GM11168 (cell line): ENCODE data around the gene PPP1R3E.

Experiments used
- in situ Hi-C: fragments of 300-500 bp; cut with MboI; formaldehyde crosslinking; loops from one replicate; pipeline ENCODE4 v1.12.0; 2022; ENCODE audit warnings: low sequenced_read_pairs; ENCODE audit not compliant: unreplicated experiment

The PPP1R3E gene

GRCh38 chr14:23323838-23324454, 21.3 kb upstream of the PPP1R3E start:
- in situ Hi-C loops = no loop called here

- in situ Hi-C loops = no loop called here
These were observed 20.2 kb upstream of the PPP1R3E start for GRCh38 chr14:23322568-23323517.

GRCh38 chr14:23321572-23322547, 19.2 kb upstream of the PPP1R3E start:
- in situ Hi-C loops = no loop called here

- in situ Hi-C loops = no loop called here
These were observed 18.2 kb upstream of the PPP1R3E start, which contains the start of gene PABPN1 for GRCh38 chr14:23320584-23321571. Gene PABPN1, plus strand, starts transcription at chr14:23321457. Its CDS starts 13 bp downstream, at chr14:23321470.

GRCh38 chr14:23319746-23320583, 17.3 kb upstream of the PPP1R3E start:
- in situ Hi-C loops = no loop called here

GRCh38 chr14:23316300-23316699, 13.6 kb upstream of the PPP1R3E start:
- in situ Hi-C loops = no loop called here

GRCh38 chr14:23310546-23310945, 7.9 kb upstream of the PPP1R3E start:
- in situ Hi-C loops = no loop called here

GRCh38 chr14:23308721-23309445, 6.2 kb upstream of the PPP1R3E start:
- in situ Hi-C loops = no loop called here

GRCh38 chr14:23307687-23308644, 5.3 kb upstream of the PPP1R3E start:
- in situ Hi-C loops = no loop called here

GRCh38 chr14:23307146-23307530, 4.5 kb upstream of the PPP1R3E start:
- in situ Hi-C loops = no loop called here

- in situ Hi-C loops = no loop called here
These were observed 3.9 kb upstream of the PPP1R3E start, which contains the start of gene BCL2L2 for GRCh38 chr14:23306412-23307145. Gene BCL2L2, plus strand, starts transcription at chr14:23306833. Its CDS starts 935 bp downstream, at chr14:23307768.

- in situ Hi-C loops = no loop called here
These were observed 730 bp downstream of the PPP1R3E start for GRCh38 chr14:23301969-23302289.

- in situ Hi-C loops = no loop called here
These were observed 1.2 kb downstream of the PPP1R3E start for GRCh38 chr14:23301288-23301968.

- in situ Hi-C loops = no loop called here
These were observed 1.9 kb downstream of the PPP1R3E start for GRCh38 chr14:23300687-23301223.
